Upper lobe of left lung (tissue), 6 donors: ENCODE results near the gene ARMC12. TPM values are rescaled to one million over a fixed set of nuclear protein-coding genes. Genes with fewer than 3 reads are reported as not detected.

ENCODE experiments used
- ATAC-seq, 2 donors: fragments of 200-7000 bp; cut with Tn5 transposase; one replicate each; pipeline ENCODE4 v1.9.1; 2022; ENCODE audit warnings: mild to moderate bottlenecking in 2 of 2, moderate library complexity in 2 of 2; ENCODE audit not compliant: low FRiP score in 2 of 2
- DNase-seq, 2 donors: peaks; one replicate each; pipeline ENCODE4 v3.0.0-alpha.2; 2019 to 2020
- H3K27ac ChIP-seq, 4 donors: fragments of 200-600 bp; sonication (generic); one replicate each; pipeline ENCODE4 v1.5.1; 2016 to 2019
- H3K27me3 ChIP-seq, 4 donors: fragments of 200-600 bp; sonication (generic); one replicate each; pipeline ENCODE4 v1.5.1; 2017 to 2019
- H3K36me3 ChIP-seq, 4 donors: fragments of 200-600 bp; sonication (generic); one replicate each; pipeline ENCODE4 v1.5.1; 2016 to 2019
- H3K4me1 ChIP-seq, 4 donors: fragments of 200-600 bp; sonication (generic); one replicate each; pipeline ENCODE4 v1.5.1; 2018 to 2019
- H3K4me3 ChIP-seq, 4 donors: fragments of 200-600 bp; sonication (generic); one replicate each; pipeline ENCODE4 v1.5.1; 2017 to 2019; ENCODE audit warnings: mild to moderate bottlenecking in 2 of 4, moderate library complexity in 1 of 4
- H3K9me3 ChIP-seq, 4 donors: fragments of 200-600 bp; sonication (generic); one replicate each; pipeline ENCODE4 v1.5.1; 2018 to 2019
- CTCF ChIP-seq, 6 experiments: fragments of 450-650 bp in 4 of 6; fragments of 200-600 bp in 2 of 6; sonication (generic) in 2 of 6; IDR thresholded peaks; one replicate each; pipeline ENCODE4 v1.5.1; 2016 to 2019; ENCODE audit warnings: antibody characterized with exemption in 6 of 6
- EP300 ChIP-seq, 4 donors: sonication (generic); formaldehyde crosslinking; IDR thresholded peaks; one replicate each; pipeline ENCODE4 v1.5.1; 2017; ENCODE audit warnings: antibody characterized with exemption in 4 of 4, control low read depth in 2 of 4
- POLR2A ChIP-seq, 4 donors: fragments of 450-650 bp; IDR thresholded peaks; one replicate each; pipeline ENCODE4 v1.5.1; 2016 to 2017; ENCODE audit warnings: antibody characterized with exemption in 4 of 4, mild to moderate bottlenecking in 2 of 4
- POLR2AphosphoS5 ChIP-seq, 2 donors: sonication (generic); formaldehyde crosslinking; IDR thresholded peaks; one replicate each; pipeline ENCODE4 v1.5.1; 2017; ENCODE audit warnings: antibody characterized with exemption in 2 of 2
- whole genome bisulfite sequencing, 2 donors: methylation state at CpG; one replicate each; pipeline ENCODE4 v1.1.5; 2017 to 2018; 5-methylcytosine and 5-hydroxymethylcytosine counted together
- total RNA-seq, 6 donors: library from RNA; depleted of rRNA in 4 of 6; stranded (reverse); fragments of >200 nt in 4 of 6; gene quantifications; one replicate each; pipeline versions ENCODE4 v1.1.0 to v1.2.1, GENCODE V29; 2016 to 2021
- donor health status: DM: no; HTN: no; CAD: no; lungs with moderate emphysema.
- donor health status: DM: no; HTN: yes; CAD: no; lungs with severe emphysema.

Gene ARMC12
- total RNA-seq, 6 donors from 2014 or later: 0.46 to 6.3 (median 0.74) TPM; not detected in 1

- H3K36me3 ChIP-seq: no peaks in the 10 kb centered on the region
- 85 to 86% methylated on average over 4 of the region's 4 CpGs for WGBS, 2 donors
- ATAC-seq: no peak
- no peak overlapping the region for H3K4me3 ChIP-seq
- no peaks in the 10 kb centered on the region for H3K27me3 ChIP-seq
- no peaks in the 10 kb centered on the region for H3K9me3 ChIP-seq
- DNase-seq: no peak
- H3K4me1 ChIP-seq: no peaks in the 10 kb centered on the region
- TF ChIP-seq EP300 (IDR thresholded peaks at IDR 0.05) (no peak), CTCF (IDR thresholded peaks at IDR 0.05) (no peak), POLR2AphosphoS5 (IDR thresholded peaks at IDR 0.05) (no peak), POLR2A (IDR thresholded peaks at IDR 0.05) (no peak)
- H3K27ac ChIP-seq: no peak overlapping the region
These were observed 14.8 kb downstream of the ARMC12 start for GRCh38 chr6:35751594-35751993.

DNA sequence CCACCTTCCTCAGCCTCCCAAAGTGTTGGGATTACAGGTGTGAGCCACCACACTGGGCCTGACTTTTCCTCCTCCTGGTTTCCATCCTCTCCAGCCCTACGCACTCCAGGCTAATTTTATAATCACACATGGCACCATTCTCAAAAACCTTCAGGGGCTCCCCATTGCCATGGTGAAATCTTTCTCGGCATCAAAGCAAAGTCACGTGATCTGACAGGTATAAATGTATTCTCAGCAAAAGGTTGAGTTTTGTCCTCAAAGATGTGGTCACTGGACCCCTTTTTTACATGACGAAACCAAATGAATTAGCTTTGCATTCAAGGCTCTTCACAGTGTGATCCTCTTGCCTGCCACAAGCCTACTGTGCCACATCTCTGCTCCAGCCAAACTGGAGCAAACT lies 15.5 kb downstream of the ARMC12 start:
- Histone ChIP-seq H3K4me1 (no peaks in the 10 kb centered on the region), H3K36me3 (no peaks in the 10 kb centered on the region), H3K27me3 (no peaks in the 10 kb centered on the region), H3K9me3 (no peaks in the 10 kb centered on the region), H3K27ac (no peak overlapping the region), H3K4me3 (no peak overlapping the region)
- ATAC-seq: no peak
- 85 to 86% methylated on average over 4 of the region's 4 CpGs for WGBS, 2 donors
- no peak for TF ChIP-seq POLR2A (IDR thresholded peaks at IDR 0.05)
- no peak for TF ChIP-seq CTCF (IDR thresholded peaks at IDR 0.05)
- no peak for TF ChIP-seq POLR2AphosphoS5 (IDR thresholded peaks at IDR 0.05)
- no peak for TF ChIP-seq EP300 (IDR thresholded peaks at IDR 0.05)
- DNase-seq: no peak

GRCh38 chr6:35754452-35755277 lies 17.8 kb downstream of the ARMC12 start:
- H3K27ac ChIP-seq: no peak overlapping the region
- no peaks in the 10 kb centered on the region for H3K36me3 ChIP-seq
- DNase-seq: no peak
- ATAC-seq: no peak
- H3K27me3 ChIP-seq: no peaks in the 10 kb centered on the region
- 68 to 77% methylated on average over 3 to 6 of the region's 6 CpGs for WGBS, 2 donors
- no peaks in the 10 kb centered on the region for H3K4me1 ChIP-seq
- TF ChIP-seq CTCF (IDR thresholded peaks at IDR 0.05) (no peak), POLR2AphosphoS5 (IDR thresholded peaks at IDR 0.05) (no peak), POLR2A (IDR thresholded peaks at IDR 0.05) (no peak), EP300 (IDR thresholded peaks at IDR 0.05) (no peak)
- no peak overlapping the region for H3K4me3 ChIP-seq
- no peaks in the 10 kb centered on the region for H3K9me3 ChIP-seq

DNA sequence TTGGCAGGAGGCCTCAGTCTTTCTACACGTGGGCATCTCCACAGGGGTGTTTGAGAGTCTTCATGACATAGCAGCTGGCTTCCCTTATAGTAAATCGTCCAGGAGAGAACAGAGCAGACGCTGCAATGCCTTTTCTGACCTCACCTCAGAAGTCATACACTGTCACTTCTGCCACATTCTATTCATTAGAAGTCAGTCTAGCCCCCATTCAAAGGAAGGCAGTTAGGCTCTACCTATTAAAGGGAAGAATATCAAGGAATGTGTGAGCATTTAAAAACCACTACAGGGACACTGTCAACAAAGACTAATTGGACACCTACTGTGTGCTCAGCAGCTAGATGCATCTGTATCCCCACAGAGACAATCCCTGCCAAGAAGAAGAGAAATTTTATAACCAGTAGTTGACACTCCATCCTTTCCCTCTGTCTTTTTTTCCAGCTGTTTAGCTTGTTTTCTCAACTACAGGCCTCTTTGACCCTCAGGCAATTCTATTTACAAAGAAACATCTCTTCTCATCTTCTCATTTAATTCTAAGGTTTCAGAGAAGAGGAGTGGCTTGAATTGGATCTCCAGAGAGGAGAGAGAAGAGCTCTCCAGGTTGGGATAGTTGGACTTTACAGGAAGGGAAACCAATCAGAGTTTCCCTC lies 18.6 kb downstream of the ARMC12 start:
- WGBS, 2 donors: 42 to 43% methylated on average over 3 of the region's 3 CpGs
- Histone ChIP-seq H3K27me3 (no peaks in the 10 kb centered on the region), H3K36me3 (no peaks in the 10 kb centered on the region), H3K4me3 (no peak overlapping the region), H3K4me1 (no peaks in the 10 kb centered on the region), H3K9me3 (no peaks in the 10 kb centered on the region), H3K27ac (no peak overlapping the region)
- DNase-seq (no peak), ATAC-seq (no peak)
- TF ChIP-seq CTCF (IDR thresholded peaks at IDR 0.05): no peak
- TF ChIP-seq POLR2A (IDR thresholded peaks at IDR 0.05): no peak
- TF ChIP-seq EP300 (IDR thresholded peaks at IDR 0.05): no peak
- no peak for TF ChIP-seq POLR2AphosphoS5 (IDR thresholded peaks at IDR 0.05)
